ENCODE measurements around the gene PJVK. TPM values are rescaled to one million over a fixed set of nuclear protein-coding genes. Genes with fewer than 3 reads are reported as not detected.

The PJVK gene
- total and polyA plus RNA-seq, 2 of the 4 experiments (the other 2 are of a cell fraction) = 0.72 to 2.4 TPM

GRCh38 chr2:178450524-178450773 is 729 bp upstream of the PJVK start:
- POLR2A ChIA-PET (ENCODE audit: unreplicated experiment) = interaction anchor here (0.7 to 1.0 kb wide), 2 partner anchors 26 to 73 kb away, joined by 3 to 6 read pairs; no protein-coding TSS in a partner anchor
- DNase-seq = no peak

More at GRCh38 chr2:178450524-178450773, 729 bp upstream of the PJVK start:
- H2AFZ ChIP-seq (replicated peaks; ENCODE audit: low read length, poor library complexity) = peak overlapping the region; percentile 98
- H3K4me3 ChIP-seq (ENCODE audit: insufficient read depth, low read depth, low read length) = peak overlapping the region; percentile 86
- intact Hi-C loops (cut with micrococcal nuclease) = loop anchor here (1.0 kb wide), 1 partner anchor 14 kb away; no protein-coding TSS in a partner anchor
- in situ Hi-C loops (cut with MboI; ENCODE audit: low sequenced_read_pairs) = no loop called here
- H4K8ac ChIP-seq (ENCODE audit: low read depth in 2 of 2, low read length in 2 of 2) = peak overlapping the region in 1 of 2 experiments; percentile 20; a peak in 2 of 4 replicates
- peaks cover 6% of the 10 kb centered on the region for H3K4me1 ChIP-seq (ENCODE audit: control insufficient read depth, insufficient read depth, low read length)
- H3K9me3 ChIP-seq (ENCODE audit: control insufficient read depth, insufficient read depth, low read length) = no peaks in the 10 kb centered on the region
- H3K23ac ChIP-seq (ENCODE audit: low read depth, low read length) = peak overlapping the region; percentile 96; the same call in 1 of the 2 replicates
- no peaks in the 10 kb centered on the region for H3K27me3 ChIP-seq (ENCODE audit: control insufficient read depth, insufficient read depth, low read length)
- H3K4ac ChIP-seq (ENCODE audit: low read depth, low read length) = peak overlapping the region; percentile 37; the same call in 1 of the 2 replicates
- peak overlapping the region; percentile 84 for H3K14ac ChIP-seq (replicated peaks; ENCODE audit: low read depth, low read length)
- peak overlapping the region; percentile 66 for H2AK9ac ChIP-seq (replicated peaks; ENCODE audit: low read depth, low read length, poor library complexity)
- peaks cover 13% of the 10 kb centered on the region for H3K36me3 ChIP-seq (ENCODE audit: control insufficient read depth, insufficient read depth, low read length)
- H3K56ac ChIP-seq (ENCODE audit: extremely low read depth, insufficient read depth, low read length) = no peak overlapping the region
- H3K79me1 ChIP-seq (ENCODE audit: low read depth in 1 of 2, low read length in 2 of 2) = peaks cover 21 to 34% of the 10 kb centered on the region in 2 experiments
- no peak overlapping the region for H2BK15ac ChIP-seq (ENCODE audit: low read depth, low read length)
- CTCF ChIA-PET = no interaction called here
- no peak overlapping the region for H3K18ac ChIP-seq (ENCODE audit: low read depth, low read length)
- dilution Hi-C loops (cut with HindIII; ENCODE audit: low sequenced_read_pairs, unreplicated experiment) = no loop called here
- no peak overlapping the region for H4K5ac ChIP-seq (ENCODE audit: low read depth, low read length)
- no peak overlapping the region for H2BK120ac ChIP-seq (ENCODE audit: low read depth, low read length)
- H4K20me1 ChIP-seq (ENCODE audit: insufficient read depth, low read length) = peaks cover 9% of the 10 kb centered on the region; the same call in 1 of the 2 replicates
- 0 out of 2 replicates have a peak, but pooled peaks cover 2% of the 10 kb centered on the region for H3K9me1 ChIP-seq (ENCODE audit: insufficient read depth, low read length)
- TF ChIP-seq MAZ (IDR thresholded peaks at IDR 0.05; ENCODE audit: borderline replicate concordance, low read depth, low read length) (no peak), CTCF (conservative IDR thresholded peaks at IDR 0.05; ENCODE audit: low read depth, low read length) (no peak), POLR2A (IDR thresholded peaks at IDR 0.05; ENCODE audit: low read depth, low read length) (no peak), RCOR1 (IDR thresholded peaks at IDR 0.05; ENCODE audit: insufficient replicate concordance, low read length) (no peak), RAD21 (IDR thresholded peaks at IDR 0.05; ENCODE audit: low read length) (no peak), USF2 (IDR thresholded peaks at IDR 0.05; ENCODE audit: low read depth, low read length) (no peak), NFE2L2 (IDR thresholded peaks at IDR 0.05; ENCODE audit: low read depth, low read length) (no peak), MAFK (IDR thresholded peaks at IDR 0.05; ENCODE audit: low read depth, low read length) (no peak), ELK1 (IDR thresholded peaks at IDR 0.05; ENCODE audit: borderline replicate concordance, low read depth, low read length) (no peak), FOS (IDR thresholded peaks at IDR 0.05; ENCODE audit: low read depth, low read length) (no peak), CEBPB (IDR thresholded peaks at IDR 0.05; ENCODE audit: low read depth, low read length) (no peak), SMC3 (IDR thresholded peaks at IDR 0.05; ENCODE audit: low read depth, low read length) (no peak), CHD1 (IDR thresholded peaks at IDR 0.05; ENCODE audit: low read depth, low read length) (no peak)
- no peak overlapping the region for H2BK5ac ChIP-seq (ENCODE audit: low read depth, low read length, poor library complexity, severe bottlenecking)
- peak overlapping the region; percentile 98 for H3K4me2 ChIP-seq (ENCODE audit: low read depth, low read length)
- BruUV-seq (replicated peaks) = no TSS peak
- H3K27ac ChIP-seq (ENCODE audit: insufficient read depth, low read length) = peak overlapping the region; percentile 59
- H2BK20ac ChIP-seq (ENCODE audit: low read depth, low read length) = no peak overlapping the region
- no peak overlapping the region; the same call in 1 of the 2 replicates for H2AK5ac ChIP-seq (ENCODE audit: low read depth, low read length)
- no peak overlapping the region for H4K91ac ChIP-seq (ENCODE audit: insufficient read depth, low read depth, low read length)
- ATAC-seq (ENCODE audit: low read depth) = no peak
- H3K9ac ChIP-seq (ENCODE audit: low read depth, low read length) = peak overlapping the region; percentile 91
- 0% methylated on average over 1 of the region's 25 CpGs; no CpG with 5 or more reads in 1 of the 2 experiments for WGBS, 2 experiments (ENCODE audit: extremely low coverage in 2 of 2, insufficient read length in 1 of 2)
